Smooth muscle cell (in vitro differentiated cells): ENCODE data around the gene PIGZ. TPM values are rescaled to one million over a fixed set of nuclear protein-coding genes. Genes with fewer than 3 reads are reported as not detected.

Experiments
- DNase-seq: peaks from one replicate; lab custom pipeline; 2025; ENCODE audit not compliant: unreplicated experiment; lab: John Stamatoyannopoulos, UW
- H2AFZ ChIP-seq: fragments of 200-600 bp; sonication (generic); 2 replicates; pipeline ENCODE4 v1.6.0; 2016; ENCODE audit warnings: antibody characterized with exemption, low read depth, mild to moderate bottlenecking
- H3F3A ChIP-seq: fragments of 200-600 bp; sonication (generic); 2 replicates; pipeline ENCODE4 v1.6.0; 2017; ENCODE audit warnings: antibody characterized with exemption, low read depth
- H3K27ac ChIP-seq: fragments of 200-600 bp; sonication (generic); 2 replicates; pipeline ENCODE4 v1.5.1; 2016; ENCODE audit warnings: low read depth, mild to moderate bottlenecking
- H3K27me3 ChIP-seq: fragments of 200-600 bp; sonication (generic); 2 replicates; pipeline ENCODE4 v1.6.1; 2016; ENCODE audit warnings: low read depth, mild to moderate bottlenecking
- H3K36me3 ChIP-seq: fragments of 200-600 bp; sonication (generic); 2 replicates; pipeline ENCODE4 v1.5.1; 2016; ENCODE audit warnings: low read depth
- H3K4me1 ChIP-seq: fragments of 200-600 bp; sonication (generic); 2 replicates; pipeline ENCODE4 v1.5.1; 2016; ENCODE audit warnings: low read depth
- H3K4me2 ChIP-seq: fragments of 200-600 bp; sonication (generic); 2 replicates; pipeline ENCODE4 v1.6.0; 2016; ENCODE audit warnings: mild to moderate bottlenecking
- H3K4me3 ChIP-seq: fragments of 200-600 bp; sonication (generic); 2 replicates; pipeline ENCODE4 v1.5.1; 2016; ENCODE audit warnings: mild to moderate bottlenecking
- H3K79me2 ChIP-seq: fragments of 200-600 bp; sonication (generic); 2 replicates; pipeline ENCODE4 v1.6.0; 2016; ENCODE audit warnings: low read depth, mild to moderate bottlenecking
- H3K9ac ChIP-seq: fragments of 200-600 bp; sonication (generic); 2 replicates; pipeline ENCODE4 v1.6.0; 2016; ENCODE audit warnings: low read depth
- H3K9me3 ChIP-seq: fragments of 200-600 bp; sonication (generic); replicated peaks from 2 replicates; pipeline ENCODE4 v1.5.1; 2016; ENCODE audit warnings: low read depth
- H4K20me1 ChIP-seq: fragments of 200-600 bp; sonication (generic); 2 replicates; pipeline ENCODE4 v1.6.0; 2016; ENCODE audit warnings: low read depth
- WGBS: methylation state at CpG from one replicate; pipeline ENCODE4 v1.1.7; 2016; ENCODE audit warnings: low lambda C conversion rate; 5-methylcytosine and 5-hydroxymethylcytosine counted together
- polyA plus RNA-seq: library from polyadenylated mRNA; unstranded; fragments of >200 nt; fragmentation: Nextera tagmentation; extraction: Ambion mirVana; gene quantifications from 2 replicates; pipeline ENCODE4 v1.2.1, GENCODE V29; 2016
- total RNA-seq: library from RNA; depleted of rRNA; stranded (reverse); fragments of >200 nt; gene quantifications from 2 replicates; pipeline ENCODE4 v1.2.3, GENCODE V29; 2014
- TF ChIP-seq, protein P1 (sequence below): fragments of 200-600 bp; sonication (generic); IDR thresholded peaks from 2 replicates; pipeline ENCODE4 v1.5.1; 2017; ENCODE audit warnings: borderline replicate concordance, mild to moderate bottlenecking, antibody characterized with exemption; ENCODE audit not compliant: insufficient read depth, poor library complexity, severe bottlenecking

Gene PIGZ
- total and polyA plus RNA-seq, 2 experiments from 2014 or later, result 2.6 to 3.0 TPM

DNA sequence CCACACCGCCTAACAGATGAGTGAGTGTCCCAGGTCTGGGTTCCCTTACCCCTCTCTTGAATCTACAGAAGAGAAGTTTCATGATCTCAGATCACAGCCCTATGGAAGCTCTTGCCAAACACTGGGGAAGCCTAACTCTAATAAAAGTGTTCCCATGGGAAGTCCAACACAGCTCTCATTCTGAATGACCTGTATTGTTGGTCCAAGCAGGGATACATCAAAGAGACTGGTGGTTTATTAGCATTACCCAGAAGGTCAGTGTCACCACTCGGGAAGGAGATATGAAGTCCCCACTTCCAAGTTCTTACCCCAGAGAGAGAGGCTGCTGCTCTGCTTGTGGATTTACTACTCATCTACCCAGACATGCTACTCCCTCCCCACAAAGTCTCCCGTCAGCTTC lies 17.3 kb downstream of the PIGZ start:
- DNase-seq, result no peak
- TF ChIP-seq, protein P1, sequence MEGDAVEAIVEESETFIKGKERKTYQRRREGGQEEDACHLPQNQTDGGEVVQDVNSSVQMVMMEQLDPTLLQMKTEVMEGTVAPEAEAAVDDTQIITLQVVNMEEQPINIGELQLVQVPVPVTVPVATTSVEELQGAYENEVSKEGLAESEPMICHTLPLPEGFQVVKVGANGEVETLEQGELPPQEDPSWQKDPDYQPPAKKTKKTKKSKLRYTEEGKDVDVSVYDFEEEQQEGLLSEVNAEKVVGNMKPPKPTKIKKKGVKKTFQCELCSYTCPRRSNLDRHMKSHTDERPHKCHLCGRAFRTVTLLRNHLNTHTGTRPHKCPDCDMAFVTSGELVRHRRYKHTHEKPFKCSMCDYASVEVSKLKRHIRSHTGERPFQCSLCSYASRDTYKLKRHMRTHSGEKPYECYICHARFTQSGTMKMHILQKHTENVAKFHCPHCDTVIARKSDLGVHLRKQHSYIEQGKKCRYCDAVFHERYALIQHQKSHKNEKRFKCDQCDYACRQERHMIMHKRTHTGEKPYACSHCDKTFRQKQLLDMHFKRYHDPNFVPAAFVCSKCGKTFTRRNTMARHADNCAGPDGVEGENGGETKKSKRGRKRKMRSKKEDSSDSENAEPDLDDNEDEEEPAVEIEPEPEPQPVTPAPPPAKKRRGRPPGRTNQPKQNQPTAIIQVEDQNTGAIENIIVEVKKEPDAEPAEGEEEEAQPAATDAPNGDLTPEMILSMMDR, result no peak
- Histone ChIP-seq H3K4me1 (no peaks in the 10 kb centered on the region), H3K36me3 (no peaks in the 10 kb centered on the region), H2AFZ (no peak overlapping the region), H3K27ac (no peak overlapping the region), H3K9me3 (no peaks in the 10 kb centered on the region), H4K20me1 (no peaks in the 10 kb centered on the region), H3K9ac (no peak overlapping the region), H3K27me3 (peaks cover 7% of the 10 kb centered on the region), H3K4me3 (no peak overlapping the region), H3F3A (no peaks in the 10 kb centered on the region), H3K4me2 (no peak overlapping the region), H3K79me2 (no peaks in the 10 kb centered on the region)
- WGBS, result 88% methylated on average over 3 of the region's 3 CpGs

DNA sequence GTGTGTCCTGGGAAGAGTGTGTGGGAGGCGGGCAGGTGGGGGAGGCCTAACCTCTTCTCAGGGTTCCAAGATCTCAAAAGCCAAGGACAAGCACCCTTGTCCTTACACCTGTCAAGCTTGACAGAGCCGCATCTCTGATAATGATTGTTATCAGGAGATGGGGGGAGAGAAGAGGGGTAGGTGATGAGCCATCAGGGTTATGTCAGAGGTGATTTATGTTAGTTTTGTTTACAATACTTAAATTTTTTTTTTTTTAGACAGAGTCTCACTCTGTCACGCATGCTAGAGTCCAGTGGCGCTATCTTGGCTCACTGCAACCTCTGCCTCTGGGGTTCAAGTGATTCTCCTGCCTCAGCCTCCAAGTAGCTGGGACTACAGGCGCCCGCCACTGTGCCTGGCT lies 18.9 kb downstream of the PIGZ start:
- H3K4me1 ChIP-seq, result no peaks in the 10 kb centered on the region
- no peaks in the 10 kb centered on the region for H3F3A ChIP-seq
- H3K4me2 ChIP-seq, result no peak overlapping the region
- no peak for DNase-seq
- 95% methylated on average over 6 of the region's 6 CpGs for WGBS
- TF ChIP-seq, protein P1, result no peak
- no peak overlapping the region for H3K4me3 ChIP-seq
- peaks cover 7% of the 10 kb centered on the region for H3K27me3 ChIP-seq
- no peak overlapping the region for H3K27ac ChIP-seq
- no peaks in the 10 kb centered on the region for H3K79me2 ChIP-seq
- H3K9ac ChIP-seq, result no peak overlapping the region
- no peaks in the 10 kb centered on the region for H4K20me1 ChIP-seq
- no peak overlapping the region for H2AFZ ChIP-seq
- no peaks in the 10 kb centered on the region for H3K9me3 ChIP-seq
- H3K36me3 ChIP-seq, result no peaks in the 10 kb centered on the region

DNA sequence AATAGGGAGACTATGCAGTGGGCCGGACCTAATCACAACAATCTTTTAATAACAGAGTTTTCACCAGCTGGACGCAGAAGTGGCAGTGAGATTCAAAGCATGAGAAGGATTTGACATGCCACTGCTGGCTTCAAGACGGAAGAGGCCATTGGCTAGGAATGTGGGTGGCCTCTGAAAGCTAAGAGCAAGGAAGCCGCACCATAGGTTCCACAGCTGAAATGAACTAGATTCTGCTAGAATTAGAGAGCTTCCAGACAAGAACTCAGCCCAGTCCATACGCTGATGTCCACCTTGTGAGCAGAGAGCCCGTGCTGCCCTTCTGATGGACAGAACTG lies 19.4 kb downstream of the PIGZ start:
- 94% methylated on average over 6 of the region's 6 CpGs for WGBS
- no peak overlapping the region for H3K27ac ChIP-seq
- H3K9me3 ChIP-seq, result no peaks in the 10 kb centered on the region
- no peak for DNase-seq
- H3K4me3 ChIP-seq, result no peak overlapping the region
- TF ChIP-seq, protein P1, result no peak
- no peaks in the 10 kb centered on the region for H3K36me3 ChIP-seq
- H2AFZ ChIP-seq, result no peak overlapping the region
- H3K4me2 ChIP-seq, result no peak overlapping the region
- H4K20me1 ChIP-seq, result no peaks in the 10 kb centered on the region
- no peaks in the 10 kb centered on the region for H3F3A ChIP-seq
- no peaks in the 10 kb centered on the region for H3K4me1 ChIP-seq
- H3K79me2 ChIP-seq, result no peaks in the 10 kb centered on the region
- H3K27me3 ChIP-seq, result peaks cover 7% of the 10 kb centered on the region
- no peak overlapping the region for H3K9ac ChIP-seq

DNA sequence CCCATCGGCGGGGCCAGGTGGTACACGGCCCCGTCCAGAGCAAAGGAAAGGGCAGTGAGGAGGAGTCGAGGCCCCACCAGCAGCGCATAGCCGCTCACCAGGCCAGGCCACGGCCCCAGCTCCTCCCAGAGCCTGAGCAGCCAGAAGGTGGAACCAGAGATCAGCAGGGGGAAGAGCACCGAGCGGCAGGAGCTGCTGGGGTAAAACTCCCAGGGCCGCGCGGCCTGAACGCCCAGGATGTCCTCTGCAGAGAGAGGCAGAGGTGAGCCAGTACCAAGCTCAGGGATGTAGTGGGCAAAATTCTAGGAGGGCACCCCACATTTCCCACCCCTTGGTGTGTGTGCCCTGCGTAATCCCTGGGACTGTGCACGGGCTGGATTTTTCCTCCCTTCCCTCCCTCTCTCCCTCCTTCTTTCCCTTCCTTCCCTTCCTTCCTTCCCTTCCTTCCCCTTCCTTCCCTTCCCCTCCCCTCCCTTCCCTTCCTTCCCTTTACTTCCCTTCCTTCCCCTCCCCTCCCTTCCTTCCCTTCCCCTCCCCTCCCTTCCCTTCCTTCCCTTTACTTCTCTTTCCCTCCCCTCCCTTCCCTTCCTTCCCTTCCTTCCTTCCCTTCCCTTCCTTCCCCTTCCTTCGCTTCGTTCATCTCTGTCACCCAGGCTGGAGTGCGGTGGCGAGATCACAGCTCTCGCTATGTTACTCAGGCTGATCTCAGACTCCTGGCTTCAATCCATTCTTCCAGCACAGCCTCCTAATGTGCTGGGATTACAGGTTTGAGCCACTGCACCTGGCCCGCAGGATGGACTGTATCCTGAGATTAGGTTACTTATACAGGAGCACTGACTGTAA lies 20.0 kb downstream of the PIGZ start:
- Histone ChIP-seq H3F3A (no peaks in the 10 kb centered on the region), H3K27me3 (peaks cover 2% of the 10 kb centered on the region), H3K79me2 (peaks cover 2% of the 10 kb centered on the region), H4K20me1 (no peaks in the 10 kb centered on the region), H2AFZ (no peak overlapping the region), H3K4me3 (no peak overlapping the region), H3K4me1 (peaks cover 1% of the 10 kb centered on the region), H3K9ac (no peak overlapping the region), H3K9me3 (no peaks in the 10 kb centered on the region), H3K27ac (no peak overlapping the region), H3K4me2 (no peak overlapping the region), H3K36me3 (no peaks in the 10 kb centered on the region)
- DNase-seq, result no peak
- TF ChIP-seq, protein P1, result no peak
- WGBS, result 63% methylated on average over 19 of the region's 22 CpGs
